HEK293 (cell line): ENCODE results near the gene LTBP1.

Experiments used
- CTCF ChIA-PET: fragments of 350-600 bp; formaldehyde crosslinking; extraction: SDS; loops from one replicate; lab custom pipeline; 2021; ENCODE audit warnings: antibody characterized with exemption; lab: Yijun Ruan, JAX
- POLR2A ChIA-PET: fragments of 300-600 bp; formaldehyde crosslinking; extraction: SDS; loops from one replicate; lab custom pipeline; 2020; ENCODE audit warnings: antibody characterized with exemption, inconsistent platforms; lab: Yijun Ruan, JAX
- H3K27ac ChIP-seq: fragments of 200-500 bp; sonication (Bioruptor generic); 2 replicates; pipeline ENCODE4 v1.5.1; 2014; ENCODE audit warnings: low read depth, low read length, control low read depth, inconsistent platforms; ENCODE audit errors: extremely low read depth
- H3K36me3 ChIP-seq, 2 experiments: fragments of 200-500 bp in 1 of 2; sonication (Bioruptor generic) in 1 of 2; 1 replicate in 1 of 2; 2 replicates in 1 of 2; pipeline ENCODE4 v1.5.1; 2014 to 2017; ENCODE audit warnings: inconsistent platforms in 2 of 2, low read length in 2 of 2; ENCODE audit not compliant: control insufficient read depth in 2 of 2, insufficient read depth in 1 of 2
- H3K4me1 ChIP-seq: fragments of 200-500 bp; sonication (Bioruptor generic); 2 replicates; pipeline ENCODE4 v1.5.1; 2014; ENCODE audit warnings: mild to moderate bottlenecking, low read length, inconsistent platforms; ENCODE audit not compliant: control insufficient read depth, insufficient read depth
- H3K4me3 ChIP-seq: 2 replicates; pipeline ENCODE4 v1.5.1; 2011; ENCODE audit warnings: low read depth, mild to moderate bottlenecking, control low read depth, low read length, moderate library complexity
- H3K9me3 ChIP-seq: fragments of 200-500 bp; sonication (Bioruptor generic); 2 replicates; pipeline ENCODE4 v1.5.1; 2014; ENCODE audit warnings: low read depth, low read length, inconsistent platforms; ENCODE audit not compliant: control insufficient read depth, insufficient read depth
- OVOL3 ChIP-seq: fragments of 450-650 bp; formaldehyde crosslinking; IDR thresholded peaks from 2 replicates; pipeline ENCODE4 v1.5.1; 2016; ENCODE audit warnings: missing biosample characterization, missing genetic modification characterization
- PATZ1 ChIP-seq: fragments of 450-650 bp; formaldehyde crosslinking; IDR thresholded peaks from 2 replicates; pipeline ENCODE4 v1.5.1; 2016; ENCODE audit warnings: missing biosample characterization, missing genetic modification characterization
- TRIM28 ChIP-seq: IDR thresholded peaks from 2 replicates; pipeline ENCODE4 v1.6.1; 2011; ENCODE audit warnings: low read length, control low read depth, borderline replicate concordance
- TSHZ1 ChIP-seq: fragments of 450-650 bp; formaldehyde crosslinking; IDR thresholded peaks from 2 replicates; pipeline ENCODE4 v1.5.1; 2016; ENCODE audit warnings: missing biosample characterization, missing genetic modification characterization, borderline replicate concordance
- ZBTB20 ChIP-seq: fragments of 450-650 bp; formaldehyde crosslinking; IDR thresholded peaks from 2 replicates; pipeline ENCODE4 v1.5.1; 2016; ENCODE audit warnings: missing biosample characterization, missing genetic modification characterization
- ZFHX2 ChIP-seq: fragments of 450-650 bp; formaldehyde crosslinking; conservative IDR thresholded peaks from 2 replicates; pipeline ENCODE4 v1.5.1; 2016; ENCODE audit warnings: missing biosample characterization, missing genetic modification characterization
- ZFP3 ChIP-seq: fragments of 450-650 bp; formaldehyde crosslinking; IDR thresholded peaks from 2 replicates; pipeline ENCODE4 v1.5.1; 2016; ENCODE audit warnings: low read depth, missing biosample characterization, missing genetic modification characterization
- ZNF155 ChIP-seq: fragments of 450-650 bp; formaldehyde crosslinking; IDR thresholded peaks from 2 replicates; pipeline ENCODE4 v1.5.1; 2016; ENCODE audit warnings: missing biosample characterization, missing genetic modification characterization
- ZNF488 ChIP-seq: fragments of 450-650 bp; formaldehyde crosslinking; IDR thresholded peaks from 2 replicates; pipeline ENCODE4 v1.5.1; 2016; ENCODE audit warnings: missing biosample characterization, missing genetic modification characterization
- ZNF701 ChIP-seq: fragments of 450-650 bp; formaldehyde crosslinking; IDR thresholded peaks from 2 replicates; pipeline ENCODE4 v1.5.1; 2016; ENCODE audit warnings: missing biosample characterization, missing genetic modification characterization
- TF ChIP-seq, protein P1 (sequence below): fragments of 450-650 bp; formaldehyde crosslinking; IDR thresholded peaks from 2 replicates; pipeline ENCODE4 v1.5.1; 2016; ENCODE audit warnings: missing biosample characterization, missing genetic modification characterization, borderline replicate concordance
- TF ChIP-seq, protein P2 (sequence below): sonication (generic); formaldehyde crosslinking; IDR thresholded peaks from 2 replicates; pipeline ENCODE4 v1.8.1; 2022; ENCODE audit warnings: mild to moderate bottlenecking, moderate library complexity, missing genetic modification reagents

The LTBP1 gene

GRCh38 chr2:33363325-33364298, 416.9 kb downstream of the LTBP1 start (continued):
- no peak for TF ChIP-seq ZNF488
- no peak for TF ChIP-seq ZNF701 (tag by site-specific recombination)
- TF ChIP-seq, all 188 proteins: peak for 0

DNA sequence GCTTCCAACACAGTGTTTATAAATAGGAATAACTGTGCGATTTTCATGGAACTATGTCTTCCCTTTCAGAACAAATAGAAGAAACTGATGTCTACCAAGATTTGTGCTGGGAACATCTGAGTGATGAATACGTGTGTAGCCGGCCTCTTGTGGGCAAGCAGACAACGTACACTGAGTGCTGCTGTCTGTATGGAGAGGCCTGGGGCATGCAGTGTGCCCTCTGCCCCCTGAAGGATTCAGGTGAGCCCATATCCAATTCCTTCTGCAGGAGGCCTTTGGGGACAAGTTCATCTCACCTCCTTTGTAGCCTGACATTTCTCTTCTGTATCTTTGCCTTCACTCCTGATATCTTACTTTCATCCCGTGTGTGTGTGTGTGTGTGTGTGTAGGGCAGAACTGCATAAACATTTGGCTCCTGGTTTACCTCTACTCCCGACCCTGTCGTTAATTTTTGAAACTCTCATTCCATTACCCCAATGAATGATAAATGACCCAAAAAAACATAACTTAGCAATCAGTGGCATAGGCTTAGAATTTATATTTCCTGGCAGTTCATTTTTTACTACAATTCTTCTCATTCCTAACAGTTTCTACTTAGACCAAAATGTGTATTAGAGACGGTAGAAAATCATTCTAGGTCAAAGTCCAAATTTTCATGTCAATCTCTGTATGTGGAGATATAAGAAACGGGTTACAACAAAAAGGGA, 418.7 kb downstream of the LTBP1 start:
- no peaks in the 10 kb centered on the region for H3K4me1 ChIP-seq
- ChIA-PET POLR2A (no interaction called here), CTCF (no interaction called here)
- no peaks in the 10 kb centered on the region for H3K9me3 ChIP-seq
- no peak overlapping the region for H3K27ac ChIP-seq
- TF ChIP-seq ZNF155 (tag by site-specific recombination) (no peak), ZBTB20 (tag by site-specific recombination) (no peak), TSHZ1 (no peak), PATZ1 (no peak), ZFHX2 (tag by site-specific recombination) (no peak), OVOL3 (tag by site-specific recombination) (no peak), ZFP3 (no peak), TRIM28 (no peak)
- TF ChIP-seq, protein P1, sequence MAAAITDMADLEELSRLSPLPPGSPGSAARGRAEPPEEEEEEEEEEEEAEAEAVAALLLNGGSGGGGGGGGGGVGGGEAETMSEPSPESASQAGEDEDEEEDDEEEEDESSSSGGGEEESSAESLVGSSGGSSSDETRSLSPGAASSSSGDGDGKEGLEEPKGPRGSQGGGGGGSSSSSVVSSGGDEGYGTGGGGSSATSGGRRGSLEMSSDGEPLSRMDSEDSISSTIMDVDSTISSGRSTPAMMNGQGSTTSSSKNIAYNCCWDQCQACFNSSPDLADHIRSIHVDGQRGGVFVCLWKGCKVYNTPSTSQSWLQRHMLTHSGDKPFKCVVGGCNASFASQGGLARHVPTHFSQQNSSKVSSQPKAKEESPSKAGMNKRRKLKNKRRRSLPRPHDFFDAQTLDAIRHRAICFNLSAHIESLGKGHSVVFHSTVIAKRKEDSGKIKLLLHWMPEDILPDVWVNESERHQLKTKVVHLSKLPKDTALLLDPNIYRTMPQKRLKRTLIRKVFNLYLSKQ = no peak
- TF ChIP-seq, protein P2, sequence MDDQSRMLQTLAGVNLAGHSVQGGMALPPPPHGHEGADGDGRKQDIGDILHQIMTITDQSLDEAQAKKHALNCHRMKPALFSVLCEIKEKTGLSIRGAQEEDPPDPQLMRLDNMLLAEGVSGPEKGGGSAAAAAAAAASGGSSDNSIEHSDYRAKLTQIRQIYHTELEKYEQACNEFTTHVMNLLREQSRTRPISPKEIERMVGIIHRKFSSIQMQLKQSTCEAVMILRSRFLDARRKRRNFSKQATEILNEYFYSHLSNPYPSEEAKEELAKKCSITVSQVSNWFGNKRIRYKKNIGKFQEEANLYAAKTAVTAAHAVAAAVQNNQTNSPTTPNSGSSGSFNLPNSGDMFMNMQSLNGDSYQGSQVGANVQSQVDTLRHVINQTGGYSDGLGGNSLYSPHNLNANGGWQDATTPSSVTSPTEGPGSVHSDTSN = no peak
- peaks cover 0 to 10% of the 10 kb centered on the region in 2 experiments; a peak in 1 of 3 replicates for H3K36me3 ChIP-seq
- no peak overlapping the region for H3K4me3 ChIP-seq
